Liver (tissue), 9 donors: ENCODE results near the gene ARHGAP28. TPM values are rescaled to one million over a fixed set of nuclear protein-coding genes. Genes with fewer than 3 reads are reported as not detected.
A peak's percentile ranks its signal among the peaks of the same experiment; 100 is the strongest.

ENCODE experiments used
- DNase-seq: peaks from one replicate; pipeline ENCODE4 v3.0.0-alpha.2; 2017; ENCODE audit warnings: low spot score
- H3K27ac ChIP-seq, 2 donors: one replicate each; pipeline ENCODE4 v1.7.0; 2013; ENCODE audit warnings: inconsistent platforms in 2 of 2, low read length in 2 of 2, control low read depth in 1 of 2, low read depth in 1 of 2, mild to moderate bottlenecking in 1 of 2
- H3K27me3 ChIP-seq, 4 donors: one replicate each; pipeline versions ENCODE4 v1.6.1 to v1.7.0; 2013; ENCODE audit warnings: low read length in 3 of 4, inconsistent platforms in 1 of 4, mild to moderate bottlenecking in 1 of 4, moderate library complexity in 1 of 4; ENCODE audit not compliant: control insufficient read depth in 4 of 4, insufficient read depth in 4 of 4
- H3K36me3 ChIP-seq, 4 donors: one replicate each; pipeline versions ENCODE4 v1.6.1 to v1.7.0; 2013; ENCODE audit warnings: low read length in 3 of 4, mild to moderate bottlenecking in 3 of 4, low read depth in 1 of 4, moderate library complexity in 1 of 4; ENCODE audit not compliant: control insufficient read depth in 4 of 4, insufficient read depth in 3 of 4
- H3K4me1 ChIP-seq, 4 donors: one replicate each; pipeline versions ENCODE4 v1.6.1 to v1.7.0; 2013; ENCODE audit warnings: low read length in 3 of 4, mild to moderate bottlenecking in 3 of 4, moderate library complexity in 1 of 4; ENCODE audit not compliant: control insufficient read depth in 4 of 4, insufficient read depth in 4 of 4
- H3K4me3 ChIP-seq, 3 donors: one replicate each; pipeline versions ENCODE4 v1.6.1 to v1.7.0; 2013; ENCODE audit warnings: low read length in 3 of 3, control low read depth in 1 of 3, low read depth in 1 of 3, mild to moderate bottlenecking in 1 of 3
- H3K9ac ChIP-seq, 2 donors: one replicate each; pipeline ENCODE4 v1.7.0; 2013; ENCODE audit warnings: low read length in 2 of 2, mild to moderate bottlenecking in 2 of 2, moderate library complexity in 2 of 2, control low read depth in 1 of 2, low read depth in 1 of 2
- H3K9me3 ChIP-seq, 4 donors: one replicate each; pipeline versions ENCODE4 v1.6.1 to v1.7.0; 2013; ENCODE audit warnings: low read length in 3 of 4; ENCODE audit not compliant: control insufficient read depth in 4 of 4
- FOXA2 ChIP-seq: IDR thresholded peaks from 2 replicates; pipeline ENCODE4 v1.6.1; 2016; ENCODE audit warnings: antibody characterized with exemption
- GABPA ChIP-seq, 2 donors: IDR thresholded peaks in 1 of 2; conservative IDR thresholded peaks in 1 of 2; 2 replicates each; pipeline ENCODE4 v1.6.1; 2016; ENCODE audit warnings: antibody characterized with exemption in 2 of 2, mild to moderate bottlenecking in 1 of 2, moderate library complexity in 1 of 2
- HNF4A ChIP-seq, 2 donors: conservative IDR thresholded peaks; 2 replicates each; pipeline ENCODE4 v1.6.1; 2016; ENCODE audit warnings: antibody characterized with exemption in 2 of 2, mild to moderate bottlenecking in 2 of 2
- HNF4G ChIP-seq: IDR thresholded peaks from 2 replicates; pipeline ENCODE4 v1.6.1; 2016; ENCODE audit warnings: antibody characterized with exemption
- JUND ChIP-seq, 2 donors: IDR thresholded peaks; 2 replicates each; pipeline ENCODE4 v1.6.1; 2016; ENCODE audit warnings: antibody characterized with exemption in 2 of 2
- MAX ChIP-seq: IDR thresholded peaks from 2 replicates; pipeline ENCODE4 v1.6.1; 2016; ENCODE audit warnings: antibody characterized with exemption
- NR2F2 ChIP-seq: IDR thresholded peaks from 2 replicates; pipeline ENCODE4 v1.6.1; 2016; ENCODE audit warnings: antibody characterized with exemption
- RAD21 ChIP-seq, 2 donors: IDR thresholded peaks; 2 replicates each; pipeline ENCODE4 v1.6.1; 2016; ENCODE audit warnings: antibody characterized with exemption in 2 of 2, mild to moderate bottlenecking in 2 of 2
- REST ChIP-seq: IDR thresholded peaks from 2 replicates; pipeline ENCODE4 v1.6.1; 2016; ENCODE audit warnings: antibody characterized with exemption, mild to moderate bottlenecking
- RXRA ChIP-seq, 2 donors: IDR thresholded peaks; 2 replicates each; pipeline ENCODE4 v1.6.1; 2017 to 2018; ENCODE audit warnings: antibody characterized with exemption in 2 of 2, mild to moderate bottlenecking in 1 of 2
- SP1 ChIP-seq: IDR thresholded peaks from 2 replicates; pipeline ENCODE4 v1.6.1; 2018; ENCODE audit warnings: antibody characterized with exemption, mild to moderate bottlenecking
- TAF1 ChIP-seq: conservative IDR thresholded peaks from 2 replicates; pipeline ENCODE4 v1.6.1; 2016; ENCODE audit warnings: antibody characterized with exemption, mild to moderate bottlenecking
- YY1 ChIP-seq: IDR thresholded peaks from 2 replicates; pipeline ENCODE4 v1.6.1; 2016; ENCODE audit warnings: antibody characterized with exemption, mild to moderate bottlenecking
- ZBTB33 ChIP-seq: IDR thresholded peaks from 2 replicates; pipeline ENCODE4 v1.6.1; 2016; ENCODE audit warnings: antibody characterized with exemption
- WGBS: extraction: QIAGEN DNeasy Blood & Tissue Kit; methylation state at CpG from one replicate; pipeline ENCODE4 v1.1.7; 2013; 5-methylcytosine and 5-hydroxymethylcytosine counted together
- polyA plus RNA-seq, 2 donors: library from polyadenylated mRNA; stranded (reverse) in 1 of 2; unstranded in 1 of 2; fragments of 200-250 nt in 1 of 2; fragments of >200 nt in 1 of 2; fragmentation: Nextera tagmentation in 1 of 2; extraction: Ambion mirVana in 1 of 2; gene quantifications; one replicate each; pipeline versions ENCODE4 v1.2.1 to v1.2.3, GENCODE V29; 2013 to 2015
- total RNA-seq, 2 donors: library from RNA; depleted of rRNA; stranded (reverse); fragments of >200 nt; gene quantifications; one replicate each; pipeline ENCODE4 v1.2.3, GENCODE V29; 2014
- TF ChIP-seq, protein P1 (sequence below): fragments of 150-350 bp; IDR thresholded peaks from 2 replicates; pipeline ENCODE4 v1.5.1; 2017; ENCODE audit warnings: improper control_type of control experiment, low read depth, low read length; ENCODE audit not compliant: missing input control
- TF ChIP-seq, protein P2 (sequence below): IDR thresholded peaks from 2 replicates; pipeline ENCODE4 v1.6.1; 2016; ENCODE audit warnings: antibody characterized with exemption
- donor health status: healthy.
- donor health status: healthy.
- donor health status: healthy.
- donor health status: healthy.
- donor health status: healthy.

The ARHGAP28 gene
- total and polyA plus RNA-seq, 4 donors = 0.14 to 2.1 (median 0.69) TPM

DNA sequence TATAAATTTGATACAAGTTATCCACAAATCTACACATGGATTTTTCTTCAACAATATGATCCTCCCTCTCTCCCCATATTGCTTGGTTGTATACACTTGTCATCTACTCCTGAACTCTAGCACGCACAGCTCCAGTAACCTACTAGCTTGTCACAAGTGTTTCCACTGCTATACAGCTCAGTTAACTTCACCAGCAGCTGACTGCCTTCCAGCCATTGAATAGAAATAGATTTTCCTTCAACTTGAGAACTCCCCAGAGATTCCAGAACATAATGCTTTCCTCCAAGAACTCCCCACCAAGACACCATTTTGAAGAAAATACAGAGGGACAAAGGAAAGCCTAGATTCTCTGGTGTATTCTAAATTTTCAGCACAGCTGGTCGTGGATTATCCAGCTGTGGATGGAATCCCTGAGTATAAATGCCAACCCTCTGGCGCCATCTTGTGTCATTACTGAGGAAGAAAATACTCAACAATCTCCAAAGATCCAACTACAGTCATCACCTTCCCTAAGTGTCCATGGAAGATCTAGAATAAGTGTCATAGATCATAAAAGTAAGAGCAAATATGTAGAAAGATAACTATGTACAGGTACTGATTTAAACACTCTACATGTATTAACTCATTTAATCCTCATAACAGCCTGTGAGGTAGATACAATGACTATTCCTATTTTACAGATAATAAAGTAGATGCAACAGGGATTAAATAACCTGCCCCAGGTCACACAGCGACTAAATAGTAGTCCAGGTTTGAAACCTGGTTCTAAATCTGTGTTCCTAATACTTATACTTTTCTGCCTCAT, 156.7 kb downstream of the ARHGAP28 start:
- H3K27me3 ChIP-seq = no peaks in the 10 kb centered on the region
- H3K27ac ChIP-seq = no peak overlapping the region
- WGBS = 19% methylated on average over 4 of the region's 4 CpGs
- H3K4me3 ChIP-seq = no peak overlapping the region
- H3K4me1 ChIP-seq = no peaks in the 10 kb centered on the region
- H3K9me3 ChIP-seq = no peaks in the 10 kb centered on the region
- H3K9ac ChIP-seq = no peak overlapping the region
- no peaks in the 10 kb centered on the region for H3K36me3 ChIP-seq
- TF ChIP-seq, protein P1, sequence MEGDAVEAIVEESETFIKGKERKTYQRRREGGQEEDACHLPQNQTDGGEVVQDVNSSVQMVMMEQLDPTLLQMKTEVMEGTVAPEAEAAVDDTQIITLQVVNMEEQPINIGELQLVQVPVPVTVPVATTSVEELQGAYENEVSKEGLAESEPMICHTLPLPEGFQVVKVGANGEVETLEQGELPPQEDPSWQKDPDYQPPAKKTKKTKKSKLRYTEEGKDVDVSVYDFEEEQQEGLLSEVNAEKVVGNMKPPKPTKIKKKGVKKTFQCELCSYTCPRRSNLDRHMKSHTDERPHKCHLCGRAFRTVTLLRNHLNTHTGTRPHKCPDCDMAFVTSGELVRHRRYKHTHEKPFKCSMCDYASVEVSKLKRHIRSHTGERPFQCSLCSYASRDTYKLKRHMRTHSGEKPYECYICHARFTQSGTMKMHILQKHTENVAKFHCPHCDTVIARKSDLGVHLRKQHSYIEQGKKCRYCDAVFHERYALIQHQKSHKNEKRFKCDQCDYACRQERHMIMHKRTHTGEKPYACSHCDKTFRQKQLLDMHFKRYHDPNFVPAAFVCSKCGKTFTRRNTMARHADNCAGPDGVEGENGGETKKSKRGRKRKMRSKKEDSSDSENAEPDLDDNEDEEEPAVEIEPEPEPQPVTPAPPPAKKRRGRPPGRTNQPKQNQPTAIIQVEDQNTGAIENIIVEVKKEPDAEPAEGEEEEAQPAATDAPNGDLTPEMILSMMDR = peak; percentile 72
- TF ChIP-seq JUND (IDR thresholded peaks at IDR 0.05) (no peak), FOXA2 (no peak), RXRA (IDR thresholded peaks at IDR 0.05) (no peak), RAD21 (IDR thresholded peaks at IDR 0.05) (peak; percentile 93), HNF4A (conservative IDR thresholded peaks at IDR 0.05) (no peak), GABPA (IDR thresholded peaks at IDR 0.05 in 1 of 2, conservative IDR thresholded peaks at IDR 0.05 in 1 of 2) (no peak), SP1 (no peak), MAX (no peak), TAF1 (no peak), ZBTB33 (no peak), REST (no peak)
- DNase-seq = no peak

- 73% methylated on average over 6 of the region's 6 CpGs for WGBS
- Histone ChIP-seq H3K27ac (no peak overlapping the region), H3K9ac (no peak overlapping the region), H3K27me3 (no peaks in the 10 kb centered on the region), H3K9me3 (no peaks in the 10 kb centered on the region), H3K36me3 (no peaks in the 10 kb centered on the region), H3K4me3 (no peak overlapping the region), H3K4me1 (no peaks in the 10 kb centered on the region)
- no peak for DNase-seq
- TF ChIP-seq, protein P1 = no peak
- TF ChIP-seq, protein P2, sequence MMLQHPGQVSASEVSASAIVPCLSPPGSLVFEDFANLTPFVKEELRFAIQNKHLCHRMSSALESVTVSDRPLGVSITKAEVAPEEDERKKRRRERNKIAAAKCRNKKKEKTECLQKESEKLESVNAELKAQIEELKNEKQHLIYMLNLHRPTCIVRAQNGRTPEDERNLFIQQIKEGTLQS = no peak
- TF ChIP-seq FOXA2 (no peak), RAD21 (IDR thresholded peaks at IDR 0.05) (no peak), GABPA (IDR thresholded peaks at IDR 0.05 in 1 of 2, conservative IDR thresholded peaks at IDR 0.05 in 1 of 2) (no peak), YY1 (no peak), ZBTB33 (no peak), HNF4G (no peak), SP1 (no peak), MAX (no peak), RXRA (IDR thresholded peaks at IDR 0.05) (no peak), NR2F2 (no peak)
Observed at GRCh38 chr18:6886797-6887330, 157.3 kb downstream of the ARHGAP28 start.
